GM19025 (cell line): ENCODE data around the gene DNAJC22.
"Not testable (repeated sequence)": the region's sequence is repeated elsewhere in the genome, so short reads cannot be mapped to it uniquely, and the experiment has no call there.

Source experiments
- ATAC-seq: cut with Tn5 transposase; IDR thresholded peaks from one replicate; pipeline ENCODE4 v1.9.1; 2021; ENCODE audit warnings: mild to moderate bottlenecking, low read depth, moderate library complexity; ENCODE audit not compliant: unreplicated experiment

DNAJC22 gene

DNA sequence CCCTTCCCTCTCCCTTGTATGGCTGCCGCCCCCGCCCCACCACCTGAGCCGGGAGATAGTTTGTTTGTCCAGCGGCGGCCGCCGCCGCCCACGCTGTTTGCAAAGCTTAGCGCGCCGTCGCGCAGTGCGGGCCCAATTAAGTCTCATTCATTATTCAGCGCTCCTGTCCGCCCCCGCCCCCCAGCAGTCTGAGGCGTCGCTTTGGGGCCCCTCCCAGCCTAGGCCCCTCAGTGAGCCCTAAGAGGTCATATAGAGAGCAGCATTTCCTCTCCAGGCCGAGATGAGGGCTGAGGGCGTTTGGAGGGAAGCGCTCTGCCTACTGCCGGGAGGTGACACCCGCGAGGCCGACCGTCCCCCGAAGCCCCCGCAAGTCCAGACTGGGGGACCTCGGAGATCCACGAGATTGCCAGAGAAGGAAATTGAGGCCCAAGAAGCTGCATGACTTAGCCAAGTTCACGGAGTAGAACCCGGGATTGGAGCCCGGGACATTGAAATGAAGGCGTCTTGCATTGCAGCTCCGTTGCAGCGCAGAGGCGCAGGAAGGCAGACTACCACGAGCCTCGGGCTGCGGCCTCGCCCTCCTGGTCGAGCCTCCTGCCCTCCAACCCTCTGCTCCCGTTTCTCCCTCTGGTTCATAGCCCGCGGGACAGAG lies at the start of gene DNAJC22:
DNAJC22 (plus strand) TSS at position 230 of the 652 bp plus-strand sequence. CDS start 1,985 bp downstream, outside the sequence.
- ATAC-seq: no peak

DNA sequence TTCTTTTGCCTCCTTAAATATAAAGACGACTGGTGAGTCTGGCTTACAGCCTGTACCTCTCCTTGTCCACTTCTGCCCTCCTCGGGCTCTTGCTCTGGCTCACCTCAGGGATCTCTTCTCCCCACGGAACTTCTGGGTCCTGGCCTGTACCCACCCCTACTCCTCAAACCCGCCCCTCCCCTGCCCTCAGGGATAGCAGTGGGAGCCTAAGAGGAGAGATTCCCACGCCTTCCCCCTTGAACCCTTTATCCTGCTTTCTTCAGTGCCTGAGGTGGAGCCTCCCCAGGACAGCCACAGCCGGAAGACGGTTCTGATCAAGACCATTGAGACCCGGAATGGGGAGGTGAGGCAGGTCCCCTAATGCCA lies 49.0 kb upstream of the DNAJC22 start:
- no peak for ATAC-seq

DNA sequence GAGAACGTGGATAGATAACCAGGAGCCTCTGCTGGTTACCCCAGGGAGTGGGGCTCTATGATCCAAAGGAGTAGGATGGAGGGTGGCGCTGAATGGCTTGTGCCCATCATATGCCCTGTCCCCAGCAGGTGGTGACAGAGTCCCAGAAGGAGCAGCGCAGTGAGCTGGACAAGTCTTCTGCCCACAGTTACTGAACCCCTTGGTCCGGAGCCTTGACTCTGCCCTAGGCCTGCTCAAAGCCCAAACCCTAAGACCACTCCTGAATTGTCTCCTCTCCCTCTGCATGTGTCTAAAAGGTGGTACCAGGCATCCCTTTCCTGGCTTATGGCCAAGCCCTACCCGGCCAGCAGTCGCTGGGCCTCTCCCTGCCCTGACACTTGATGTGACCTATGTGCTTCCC lies 48.5 kb upstream of the DNAJC22 start:
- no peak for ATAC-seq

DNA sequence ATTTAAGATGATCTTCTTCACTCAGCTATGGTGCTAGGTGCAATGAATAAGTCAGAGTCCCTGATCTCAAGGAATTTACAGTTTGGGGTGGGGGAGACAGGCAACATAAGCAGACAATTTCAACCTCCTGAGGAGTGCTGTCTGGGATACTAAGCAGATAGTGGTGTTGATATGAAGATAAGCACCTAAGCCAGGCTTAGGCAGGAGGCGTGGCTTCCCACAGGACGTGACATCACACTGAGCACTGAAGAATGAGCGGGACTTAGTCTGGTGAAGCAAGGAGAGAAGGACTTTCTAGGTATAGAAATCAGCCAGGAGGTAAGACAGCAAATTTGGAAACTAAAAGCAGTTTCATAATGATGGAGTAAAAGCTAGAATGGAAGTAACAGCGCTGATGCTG lies 44.9 kb upstream of the DNAJC22 start:
- ATAC-seq: no peak

DNA sequence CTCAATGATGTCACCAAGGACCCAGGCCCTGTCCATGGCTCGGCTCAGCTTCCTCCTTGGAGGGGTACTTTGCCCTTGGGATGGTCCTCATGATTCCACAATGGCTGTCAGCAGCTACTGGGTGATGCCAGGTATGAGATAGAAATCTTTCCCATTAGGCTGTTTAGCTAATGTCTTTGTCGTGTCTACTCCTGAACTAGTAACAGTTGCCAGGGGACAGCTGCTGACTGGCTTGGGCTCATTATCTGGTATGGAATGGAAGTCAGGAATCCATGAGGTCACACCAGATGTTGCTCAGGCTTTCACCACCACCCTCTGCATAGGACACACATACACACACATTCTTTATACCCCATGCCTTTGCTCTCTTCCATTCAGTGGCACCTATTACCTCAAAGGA lies 42.5 kb upstream of the DNAJC22 start:
- ATAC-seq: no peak

DNA sequence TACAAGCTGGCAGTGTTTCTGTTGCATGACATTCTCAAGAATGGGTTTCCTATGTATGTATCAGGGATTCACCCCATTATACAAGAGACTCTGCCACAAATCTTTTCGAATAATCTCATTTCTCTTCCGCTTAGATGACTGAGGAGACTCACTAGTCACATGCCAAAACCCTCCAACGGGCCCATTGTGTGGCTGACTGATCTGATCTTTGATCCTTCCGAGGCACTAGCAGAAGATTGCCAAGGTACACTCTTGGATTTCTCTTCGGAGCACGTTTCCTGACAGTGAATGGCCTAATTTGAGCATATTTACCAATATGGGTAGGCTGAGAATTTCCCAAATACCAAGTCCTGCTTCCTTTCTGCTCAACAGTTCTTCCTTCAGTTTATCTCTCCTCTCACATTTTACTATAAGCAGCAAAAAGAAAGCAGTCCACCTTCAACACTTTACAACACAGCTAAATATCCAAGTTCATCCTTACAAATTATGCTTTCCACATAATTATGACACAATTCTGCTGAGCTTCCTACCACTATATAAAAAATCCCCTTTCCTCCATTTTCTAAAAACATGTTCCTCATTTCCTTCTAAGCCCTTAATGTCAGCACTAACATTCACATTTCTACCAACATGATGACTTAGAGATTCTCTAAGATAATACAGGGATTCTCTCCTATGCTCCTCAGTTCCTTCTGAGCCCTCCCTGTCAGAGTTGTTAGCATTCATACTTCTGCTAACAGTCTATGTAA lies 40.8 kb upstream of the DNAJC22 start:
- ATAC-seq: no peak

DNA sequence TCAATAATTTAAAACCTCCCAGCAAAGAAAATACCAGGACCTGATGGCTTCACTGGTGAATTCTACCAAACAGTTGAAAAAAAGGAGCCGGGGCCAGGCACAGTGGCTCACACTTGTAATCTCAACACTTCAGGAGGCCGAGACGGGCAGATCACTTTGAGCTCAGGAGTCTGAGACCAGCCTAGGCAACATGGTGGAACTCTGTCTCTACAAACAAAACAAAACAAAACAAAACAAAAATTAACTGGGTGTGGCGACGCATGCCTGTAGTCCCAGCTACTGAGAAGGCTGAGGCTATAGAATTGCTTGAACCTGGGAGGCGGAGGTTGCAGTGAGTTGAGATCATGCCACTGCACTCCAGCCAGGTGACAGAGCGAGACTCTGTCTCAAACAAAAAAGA lies 37.3 kb upstream of the DNAJC22 start:
- no peak for ATAC-seq

DNA sequence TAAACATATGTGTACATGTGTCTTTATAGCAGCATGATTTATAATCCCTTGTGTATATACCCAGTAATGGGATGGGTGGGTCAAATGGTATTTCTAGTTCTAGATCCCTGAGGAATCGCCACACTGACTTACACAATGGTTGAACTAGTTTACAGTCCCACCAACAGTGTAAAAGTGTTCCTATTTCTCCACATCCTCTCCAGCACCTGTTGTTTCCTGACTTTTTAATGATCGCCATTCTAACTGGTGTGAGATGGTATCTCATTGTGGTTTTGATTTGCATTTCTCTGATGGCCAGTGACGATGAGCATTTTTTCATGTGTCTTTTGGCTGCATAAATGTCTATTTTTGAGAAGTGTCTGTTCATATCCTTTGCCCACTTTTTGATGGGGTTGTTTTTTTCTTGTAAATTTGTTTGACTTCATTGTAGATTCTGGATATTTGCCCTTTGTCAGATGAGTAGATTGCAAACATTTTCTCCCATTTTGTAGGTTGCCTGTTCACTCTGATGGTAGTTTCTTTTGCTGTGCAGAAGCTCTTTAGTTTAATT lies 36.2 kb upstream of the DNAJC22 start:
- ATAC-seq: not testable (repeated sequence)

DNA sequence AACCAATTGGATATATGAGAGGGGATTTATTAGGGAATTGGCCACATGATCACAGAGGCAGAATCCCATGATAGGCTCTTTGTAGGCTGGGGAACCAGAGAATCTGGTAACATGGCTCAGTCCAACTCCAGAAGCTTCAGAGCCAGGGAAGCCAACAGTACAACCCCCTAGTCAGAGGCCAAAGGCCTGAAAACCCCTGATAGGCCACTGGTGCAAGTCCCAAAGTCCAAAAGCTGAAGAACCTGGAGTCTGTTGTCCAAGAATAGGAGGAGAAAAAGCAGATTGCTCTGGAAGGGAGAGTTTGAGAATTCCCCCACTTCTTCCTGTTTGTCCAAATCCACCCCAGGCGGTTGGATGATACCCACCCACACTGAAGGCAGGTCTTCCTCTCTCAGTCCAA lies 31.9 kb upstream of the DNAJC22 start:
- ATAC-seq: no peak

DNA sequence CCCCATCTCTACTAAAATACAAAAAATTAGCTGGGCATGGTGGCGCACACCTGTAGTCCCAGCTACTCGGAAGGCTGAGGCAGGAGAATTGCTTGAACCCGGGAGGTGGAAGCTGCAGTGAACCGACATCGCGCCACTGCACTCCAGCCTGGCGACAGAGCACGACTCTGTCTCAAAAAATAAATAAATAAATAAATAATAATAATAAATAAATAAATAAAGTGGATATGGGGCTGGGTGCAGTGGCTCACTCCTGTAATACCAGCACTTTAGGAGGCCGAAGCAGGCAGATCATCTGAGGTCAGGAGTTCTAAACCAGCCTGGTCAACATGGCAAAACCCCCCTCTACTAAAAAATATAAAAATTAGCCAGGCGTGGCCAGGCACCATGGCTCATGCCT lies 29.6 kb upstream of the DNAJC22 start:
- not testable (repeated sequence) for ATAC-seq

DNA sequence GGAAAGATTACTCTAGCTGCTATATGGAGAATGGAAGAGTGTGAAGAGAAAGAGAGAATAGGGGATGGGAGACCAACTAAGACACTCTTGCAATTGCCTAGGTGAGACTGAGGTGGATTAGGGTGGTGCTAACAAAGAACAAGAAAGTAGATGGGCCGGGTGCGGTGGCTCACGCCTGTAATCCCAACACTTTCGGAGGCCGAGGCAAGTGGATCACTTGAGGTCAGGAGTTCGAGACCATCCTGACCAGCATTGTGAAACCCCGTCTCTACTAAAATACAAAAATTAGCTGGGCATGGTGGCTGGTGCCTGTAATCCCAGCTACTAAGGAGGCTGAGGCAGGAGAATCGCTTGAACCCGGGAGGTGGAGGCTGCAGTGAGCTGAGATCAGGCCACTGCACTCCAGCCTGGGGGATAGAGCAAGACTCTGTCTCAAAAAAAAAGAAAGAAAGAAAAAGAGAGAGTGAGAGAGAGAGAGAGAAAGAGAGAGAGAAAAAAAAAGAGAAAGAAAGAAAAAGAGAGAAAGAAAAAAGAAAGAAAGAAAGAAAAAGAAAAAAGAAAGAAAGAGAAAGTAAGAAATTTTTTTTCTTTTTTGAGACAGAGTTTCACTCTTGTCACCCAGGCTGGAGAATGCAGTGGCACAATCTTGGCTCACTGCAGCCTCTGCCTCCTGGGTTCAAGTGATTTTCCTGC lies 26.1 kb upstream of the DNAJC22 start:
- not testable (repeated sequence) for ATAC-seq

DNA sequence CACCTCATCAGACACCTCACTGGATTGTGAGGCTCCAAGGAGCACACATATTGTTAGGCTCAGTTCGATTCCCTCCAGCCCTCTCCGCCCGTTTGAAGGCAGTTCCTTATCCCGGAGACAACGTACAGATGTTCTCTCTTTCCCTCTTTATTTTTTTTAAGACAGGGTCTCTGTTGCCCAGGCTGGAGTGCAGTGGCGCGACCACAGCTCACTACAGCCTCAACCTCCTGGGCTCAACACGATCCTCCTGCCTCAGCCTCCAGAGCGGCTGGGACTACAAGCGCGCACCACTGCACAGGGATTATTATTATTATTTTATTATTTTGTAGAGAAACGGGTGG lies 24.4 kb upstream of the DNAJC22 start:
- ATAC-seq: no peak

DNA sequence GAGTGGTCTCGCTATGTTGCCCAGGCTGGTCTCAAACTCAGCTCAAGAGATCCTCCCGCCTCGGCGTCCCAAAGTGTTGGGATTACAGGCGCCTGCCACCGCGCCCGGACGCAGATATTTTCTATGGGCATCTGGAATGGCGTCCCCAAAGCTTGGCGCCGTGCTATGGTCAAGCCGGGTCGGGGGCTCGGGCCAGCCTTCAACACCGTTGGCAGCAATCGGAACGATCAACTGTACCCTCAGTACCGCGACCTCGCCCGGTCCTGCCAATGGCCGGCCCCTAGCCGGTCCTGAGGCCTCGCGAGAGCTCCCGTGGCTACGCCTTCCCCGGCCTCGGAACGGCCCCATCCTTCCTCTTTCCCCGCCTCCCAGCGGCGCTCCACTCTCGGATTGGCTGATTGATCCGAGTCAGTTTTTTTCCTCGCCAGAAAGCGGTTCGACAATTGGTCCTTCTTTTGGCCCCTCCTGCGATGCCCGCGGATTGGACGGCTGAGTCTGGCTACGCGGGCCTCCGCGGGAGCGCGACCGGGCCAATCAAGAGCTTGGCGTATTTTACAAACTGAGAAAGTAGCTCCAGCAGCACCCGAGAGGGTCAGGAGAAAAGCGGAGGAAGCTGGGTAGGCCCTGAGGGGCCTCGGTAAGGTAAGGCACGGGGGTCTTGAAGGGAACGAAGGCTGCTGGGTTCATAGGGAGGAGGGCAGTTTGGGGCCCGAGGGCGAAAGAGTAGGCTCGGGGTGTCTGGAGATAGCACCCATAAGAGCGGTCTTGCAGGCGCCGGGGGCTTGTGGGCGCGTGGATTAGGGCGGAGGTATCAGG lies 23.8 kb upstream of the DNAJC22 start, which contains the start of gene TROAP:
TROAP (plus strand) TSS at position 548 of the 816 bp plus-strand sequence. CDS start 354 bp downstream, outside the sequence.
- ATAC-seq: peak; percentile 99

DNA sequence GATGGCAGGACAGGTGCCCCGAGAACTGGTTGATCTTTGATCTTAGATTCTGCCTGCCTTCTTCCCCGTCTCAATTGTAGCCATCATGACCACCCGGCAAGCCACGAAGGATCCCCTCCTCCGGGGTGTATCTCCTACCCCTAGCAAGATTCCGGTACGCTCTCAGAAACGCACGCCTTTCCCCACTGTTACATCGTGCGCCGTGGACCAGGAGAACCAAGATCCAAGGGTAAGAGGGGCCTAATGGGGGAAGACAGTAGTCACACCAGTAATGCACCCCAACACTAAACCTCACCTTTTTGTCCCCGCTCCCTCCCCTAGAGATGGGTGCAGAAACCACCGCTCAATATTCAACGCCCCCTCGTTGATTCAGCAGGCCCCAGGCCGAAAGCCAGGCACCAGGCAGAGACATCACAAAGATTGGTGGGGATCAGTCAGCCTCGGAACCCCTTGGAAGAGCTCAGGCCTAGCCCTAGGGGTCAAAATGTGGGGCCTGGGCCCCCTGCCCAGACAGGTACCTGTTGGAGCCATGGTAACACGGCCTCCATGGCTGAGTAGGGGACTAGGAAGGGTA lies 23.1 kb upstream of the DNAJC22 start:
- ATAC-seq: no peak

DNA sequence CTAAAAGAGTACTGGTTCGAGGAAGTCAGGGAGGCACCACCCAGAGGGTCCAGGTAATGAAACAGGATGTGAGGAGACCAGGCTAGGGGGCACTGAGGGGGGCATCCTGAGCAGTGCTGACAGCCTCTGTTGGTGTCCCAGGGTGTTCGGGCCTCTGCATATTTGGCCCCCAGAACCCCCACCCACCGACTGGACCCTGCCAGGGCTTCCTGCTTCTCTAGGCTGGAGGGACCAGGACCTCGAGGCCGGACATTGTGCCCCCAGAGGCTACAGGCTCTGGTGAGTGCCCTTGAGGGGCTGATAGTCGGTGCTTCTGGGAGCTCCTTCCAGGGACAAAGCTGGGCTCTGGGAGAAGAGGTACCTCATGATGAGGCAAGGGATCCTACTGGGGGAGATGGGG lies 21.1 kb upstream of the DNAJC22 start:
- no peak for ATAC-seq

DNA sequence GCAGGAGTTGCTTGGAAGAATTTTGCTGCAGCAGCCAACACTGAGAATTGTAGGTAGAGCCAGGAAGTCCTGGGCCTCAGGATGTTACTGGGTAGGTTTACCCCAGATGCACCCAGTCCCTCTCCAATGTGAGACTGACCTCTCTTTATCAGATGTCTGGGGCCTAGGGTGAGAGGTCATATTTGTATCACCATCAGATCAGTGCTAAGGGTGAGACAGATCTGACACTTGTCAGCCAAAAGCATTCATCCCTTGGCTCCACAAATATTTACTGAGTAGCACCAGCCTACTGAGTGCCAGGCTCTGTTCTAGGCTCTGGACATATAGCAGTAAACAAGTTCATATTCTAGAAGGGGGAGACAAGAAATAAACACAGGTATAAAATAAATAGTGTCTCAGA lies 19.3 kb upstream of the DNAJC22 start:
- ATAC-seq: no peak

DNA sequence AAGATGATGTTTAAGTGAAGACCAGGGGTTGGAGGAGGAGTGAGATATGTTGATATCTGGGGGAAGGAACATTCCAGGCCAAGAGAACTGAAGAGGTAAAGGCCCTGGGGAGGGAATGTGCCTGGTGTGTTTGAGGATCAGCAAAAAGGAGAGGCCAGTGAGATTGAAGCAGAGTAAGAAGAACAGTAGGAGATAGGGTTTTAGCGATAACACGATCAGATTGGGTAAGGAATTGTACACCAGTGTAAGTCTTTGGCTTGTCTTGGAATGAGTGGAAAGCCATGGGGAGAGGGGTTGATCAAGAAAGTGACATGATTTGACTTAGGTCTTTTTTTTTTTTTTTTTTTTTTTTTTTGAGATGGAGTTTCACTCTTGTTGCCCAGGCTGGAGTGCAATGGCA lies 18.8 kb upstream of the DNAJC22 start:
- ATAC-seq: no peak

DNA sequence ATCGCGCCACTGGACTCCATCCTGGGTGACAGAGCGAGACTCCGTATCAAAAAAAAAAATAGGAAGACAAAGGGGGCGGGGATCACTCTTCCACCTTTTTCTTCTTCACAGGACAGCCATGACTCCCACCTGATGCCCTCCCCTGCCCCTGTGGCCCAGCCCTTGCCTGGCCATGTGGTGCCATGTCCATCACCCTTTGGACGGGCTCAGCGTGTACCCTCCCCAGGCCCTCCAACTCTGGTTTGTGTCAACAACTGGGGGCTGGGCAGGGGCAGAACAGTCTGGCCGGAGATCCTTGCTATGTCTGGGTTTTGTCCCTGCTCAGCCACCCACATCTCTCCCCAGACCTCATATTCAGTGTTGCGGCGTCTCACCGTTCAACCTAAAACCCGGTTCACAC lies 17.9 kb upstream of the DNAJC22 start:
- ATAC-seq: no peak

DNA sequence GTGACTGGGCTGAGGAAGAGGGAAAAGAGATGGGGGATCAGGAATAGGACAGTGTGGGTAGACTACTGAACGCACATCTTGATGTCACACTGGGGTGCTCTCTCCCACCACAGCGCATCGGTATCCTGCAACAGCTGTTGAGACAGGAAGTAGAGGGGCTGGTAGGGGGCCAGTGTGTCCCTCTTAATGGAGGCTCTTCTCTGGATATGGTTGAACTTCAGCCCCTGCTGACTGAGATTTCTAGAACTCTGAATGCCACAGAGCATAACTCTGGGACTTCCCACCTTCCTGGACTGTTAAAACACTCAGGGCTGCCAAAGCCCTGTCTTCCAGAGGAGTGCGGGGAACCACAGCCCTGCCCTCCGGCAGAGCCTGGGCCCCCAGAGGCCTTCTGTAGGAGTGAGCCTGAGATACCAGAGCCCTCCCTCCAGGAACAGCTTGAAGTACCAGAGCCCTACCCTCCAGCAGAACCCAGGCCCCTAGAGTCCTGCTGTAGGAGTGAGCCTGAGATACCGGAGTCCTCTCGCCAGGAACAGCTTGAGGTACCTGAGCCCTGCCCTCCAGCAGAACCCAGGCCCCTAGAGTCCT lies 16.6 kb upstream of the DNAJC22 start:
- no peak for ATAC-seq
